HL-60 (cell line): ENCODE measurements around the gene RUNX3.

Experiments
- REST ChIP-seq: IDR thresholded peaks from 2 replicates; pipeline ENCODE4 v1.6.1; 2012; ENCODE audit warnings: low read depth; ENCODE audit not compliant: insufficient replicate concordance
- TF ChIP-seq, protein P1 (sequence below): IDR thresholded peaks from one replicate; pipeline ENCODE4 v1.5.1; 2011; ENCODE audit warnings: low read length, control low read depth, inconsistent platforms; ENCODE audit not compliant: insufficient read depth

GRCh38 chr1:24864370-24864777, 65.7 kb downstream of the RUNX3 start:
- TF ChIP-seq, protein P1, sequence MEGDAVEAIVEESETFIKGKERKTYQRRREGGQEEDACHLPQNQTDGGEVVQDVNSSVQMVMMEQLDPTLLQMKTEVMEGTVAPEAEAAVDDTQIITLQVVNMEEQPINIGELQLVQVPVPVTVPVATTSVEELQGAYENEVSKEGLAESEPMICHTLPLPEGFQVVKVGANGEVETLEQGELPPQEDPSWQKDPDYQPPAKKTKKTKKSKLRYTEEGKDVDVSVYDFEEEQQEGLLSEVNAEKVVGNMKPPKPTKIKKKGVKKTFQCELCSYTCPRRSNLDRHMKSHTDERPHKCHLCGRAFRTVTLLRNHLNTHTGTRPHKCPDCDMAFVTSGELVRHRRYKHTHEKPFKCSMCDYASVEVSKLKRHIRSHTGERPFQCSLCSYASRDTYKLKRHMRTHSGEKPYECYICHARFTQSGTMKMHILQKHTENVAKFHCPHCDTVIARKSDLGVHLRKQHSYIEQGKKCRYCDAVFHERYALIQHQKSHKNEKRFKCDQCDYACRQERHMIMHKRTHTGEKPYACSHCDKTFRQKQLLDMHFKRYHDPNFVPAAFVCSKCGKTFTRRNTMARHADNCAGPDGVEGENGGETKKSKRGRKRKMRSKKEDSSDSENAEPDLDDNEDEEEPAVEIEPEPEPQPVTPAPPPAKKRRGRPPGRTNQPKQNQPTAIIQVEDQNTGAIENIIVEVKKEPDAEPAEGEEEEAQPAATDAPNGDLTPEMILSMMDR = no peak
- TF ChIP-seq REST = no peak
